ENCODE measurements around the gene ADAMTS16.

The ADAMTS16 gene

GRCh38 chr5:5183933-5184332 lies 43.8 kb downstream of the ADAMTS16 start:
- Histone ChIP-seq H3K4me1 (ENCODE audit: low read depth, poor library complexity, severe bottlenecking) (no peaks in the 10 kb centered on the region), H3K27ac (no peak overlapping the region), H3K36me3 (ENCODE audit: insufficient read depth) (no peaks in the 10 kb centered on the region), H4K20me1 (ENCODE audit: insufficient read depth) (no peaks in the 10 kb centered on the region), H3K9ac (no peak overlapping the region), H3K27me3 (ENCODE audit: insufficient read depth, low read depth) (no peaks in the 10 kb centered on the region), H3K4me2 (no peak overlapping the region), H2AFZ (ENCODE audit: low read depth) (no peak overlapping the region), H3K4me3 (IDR thresholded peaks at IDR 0.05; ENCODE audit: insufficient read depth, low read depth, low read length) (no peak overlapping the region), H3K79me2 (ENCODE audit: insufficient read depth, low read depth) (no peaks in the 10 kb centered on the region)
- TF ChIP-seq CTCF (conservative IDR thresholded peaks at IDR 0.05; ENCODE audit: low read depth, low read length) = no peak

GRCh38 chr5:5188376-5189050 lies 48.4 kb downstream of the ADAMTS16 start:
- H2AFZ ChIP-seq (ENCODE audit: low read depth) = no peak overlapping the region
- no peaks in the 10 kb centered on the region for H3K36me3 ChIP-seq (ENCODE audit: insufficient read depth)
- H3K4me1 ChIP-seq (ENCODE audit: low read depth, poor library complexity, severe bottlenecking) = no peaks in the 10 kb centered on the region
- TF ChIP-seq CTCF (conservative IDR thresholded peaks at IDR 0.05; ENCODE audit: low read depth, low read length) = no peak
- H3K79me2 ChIP-seq (ENCODE audit: insufficient read depth, low read depth) = no peaks in the 10 kb centered on the region
- H3K27ac ChIP-seq = no peak overlapping the region
- no peak overlapping the region for H3K9ac ChIP-seq
- H3K4me3 ChIP-seq (IDR thresholded peaks at IDR 0.05; ENCODE audit: insufficient read depth, low read depth, low read length) = no peak overlapping the region
- H3K27me3 ChIP-seq (ENCODE audit: insufficient read depth, low read depth) = no peaks in the 10 kb centered on the region
- no peak overlapping the region for H3K4me2 ChIP-seq
- no peaks in the 10 kb centered on the region for H4K20me1 ChIP-seq (ENCODE audit: insufficient read depth)

GRCh38 chr5:5189051-5189430 lies 48.9 kb downstream of the ADAMTS16 start:
- no peaks in the 10 kb centered on the region for H3K79me2 ChIP-seq (ENCODE audit: insufficient read depth, low read depth)
- no peak overlapping the region for H2AFZ ChIP-seq (ENCODE audit: low read depth)
- H3K27me3 ChIP-seq (ENCODE audit: insufficient read depth, low read depth) = no peaks in the 10 kb centered on the region
- H3K4me3 ChIP-seq (IDR thresholded peaks at IDR 0.05; ENCODE audit: insufficient read depth, low read depth, low read length) = no peak overlapping the region
- no peak overlapping the region for H3K27ac ChIP-seq
- H3K9ac ChIP-seq = no peak overlapping the region
- H3K4me1 ChIP-seq (ENCODE audit: low read depth, poor library complexity, severe bottlenecking) = no peaks in the 10 kb centered on the region
- no peak for TF ChIP-seq CTCF (conservative IDR thresholded peaks at IDR 0.05; ENCODE audit: low read depth, low read length)
- no peaks in the 10 kb centered on the region for H3K36me3 ChIP-seq (ENCODE audit: insufficient read depth)
- no peak overlapping the region for H3K4me2 ChIP-seq
- no peaks in the 10 kb centered on the region for H4K20me1 ChIP-seq (ENCODE audit: insufficient read depth)

- no peak overlapping the region for H3K27ac ChIP-seq
- no peak overlapping the region for H3K4me2 ChIP-seq
- no peaks in the 10 kb centered on the region for H3K4me1 ChIP-seq (ENCODE audit: low read depth, poor library complexity, severe bottlenecking)
- no peaks in the 10 kb centered on the region for H3K27me3 ChIP-seq (ENCODE audit: insufficient read depth, low read depth)
- H3K4me3 ChIP-seq (IDR thresholded peaks at IDR 0.05; ENCODE audit: insufficient read depth, low read depth, low read length) = no peak overlapping the region
- no peaks in the 10 kb centered on the region for H4K20me1 ChIP-seq (ENCODE audit: insufficient read depth)
- no peak overlapping the region for H3K9ac ChIP-seq
- TF ChIP-seq CTCF (conservative IDR thresholded peaks at IDR 0.05; ENCODE audit: low read depth, low read length) = no peak
- no peaks in the 10 kb centered on the region for H3K36me3 ChIP-seq (ENCODE audit: insufficient read depth)
- no peak overlapping the region for H2AFZ ChIP-seq (ENCODE audit: low read depth)
- no peaks in the 10 kb centered on the region for H3K79me2 ChIP-seq (ENCODE audit: insufficient read depth, low read depth)
These were observed 51.8 kb downstream of the ADAMTS16 start for GRCh38 chr5:5191906-5192305.

Measured in KMS-11 (cell line).